ENCODE data around the gene NPBWR2. TPM values are rescaled to one million over a fixed set of nuclear protein-coding genes. Genes with fewer than 3 reads are reported as not detected.

Gene NPBWR2
- total and polyA plus RNA-seq, 9 of the 15 experiments (the other 6 are each of a cell fraction or from before 2014, with no cell fraction given), result not detected

DNA sequence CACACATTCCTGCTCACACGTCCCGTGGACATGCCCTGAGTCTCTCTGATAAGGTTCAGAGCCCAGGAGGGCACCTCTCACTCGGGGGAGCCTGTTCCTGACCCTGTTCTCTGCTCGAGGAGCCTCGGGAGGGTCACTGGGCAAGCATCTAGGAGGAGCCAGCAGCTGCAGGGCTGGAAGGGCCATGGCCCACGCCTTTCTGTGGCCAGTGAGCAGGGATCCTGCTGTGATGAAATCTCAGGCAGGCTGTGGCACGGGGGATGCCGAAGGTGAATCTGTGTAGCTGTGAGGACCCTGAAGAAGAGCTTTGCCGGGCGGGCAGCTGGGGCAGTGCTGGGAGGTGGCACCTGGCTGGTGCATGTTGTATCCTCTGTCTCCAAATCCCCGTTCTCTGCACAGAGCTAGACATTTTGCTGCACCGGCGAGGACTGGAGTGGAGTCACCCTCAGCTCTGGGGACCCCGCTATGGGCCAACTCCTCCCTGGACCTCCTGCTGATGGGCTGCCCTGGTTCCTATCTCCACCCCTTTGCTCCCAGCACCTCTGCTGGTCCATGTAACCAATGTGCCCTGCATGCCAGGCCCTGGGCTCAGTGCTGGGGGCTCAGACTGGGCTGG, 7.1 kb upstream of the NPBWR2 start:
- ATAC-seq, result no peak
- CTCF ChIA-PET (ENCODE audit: low intra/inter-chr PET ratio), result no interaction called here
- no peak for FAIRE-seq
- TF ChIP-seq, protein P1, sequence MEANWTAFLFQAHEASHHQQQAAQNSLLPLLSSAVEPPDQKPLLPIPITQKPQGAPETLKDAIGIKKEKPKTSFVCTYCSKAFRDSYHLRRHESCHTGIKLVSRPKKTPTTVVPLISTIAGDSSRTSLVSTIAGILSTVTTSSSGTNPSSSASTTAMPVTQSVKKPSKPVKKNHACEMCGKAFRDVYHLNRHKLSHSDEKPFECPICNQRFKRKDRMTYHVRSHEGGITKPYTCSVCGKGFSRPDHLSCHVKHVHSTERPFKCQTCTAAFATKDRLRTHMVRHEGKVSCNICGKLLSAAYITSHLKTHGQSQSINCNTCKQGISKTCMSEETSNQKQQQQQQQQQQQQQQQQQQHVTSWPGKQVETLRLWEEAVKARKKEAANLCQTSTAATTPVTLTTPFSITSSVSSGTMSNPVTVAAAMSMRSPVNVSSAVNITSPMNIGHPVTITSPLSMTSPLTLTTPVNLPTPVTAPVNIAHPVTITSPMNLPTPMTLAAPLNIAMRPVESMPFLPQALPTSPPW (CRISPR knock-in tag; IDR thresholded peaks at IDR 0.05), result no peak
- TF ChIP-seq, protein P2, sequence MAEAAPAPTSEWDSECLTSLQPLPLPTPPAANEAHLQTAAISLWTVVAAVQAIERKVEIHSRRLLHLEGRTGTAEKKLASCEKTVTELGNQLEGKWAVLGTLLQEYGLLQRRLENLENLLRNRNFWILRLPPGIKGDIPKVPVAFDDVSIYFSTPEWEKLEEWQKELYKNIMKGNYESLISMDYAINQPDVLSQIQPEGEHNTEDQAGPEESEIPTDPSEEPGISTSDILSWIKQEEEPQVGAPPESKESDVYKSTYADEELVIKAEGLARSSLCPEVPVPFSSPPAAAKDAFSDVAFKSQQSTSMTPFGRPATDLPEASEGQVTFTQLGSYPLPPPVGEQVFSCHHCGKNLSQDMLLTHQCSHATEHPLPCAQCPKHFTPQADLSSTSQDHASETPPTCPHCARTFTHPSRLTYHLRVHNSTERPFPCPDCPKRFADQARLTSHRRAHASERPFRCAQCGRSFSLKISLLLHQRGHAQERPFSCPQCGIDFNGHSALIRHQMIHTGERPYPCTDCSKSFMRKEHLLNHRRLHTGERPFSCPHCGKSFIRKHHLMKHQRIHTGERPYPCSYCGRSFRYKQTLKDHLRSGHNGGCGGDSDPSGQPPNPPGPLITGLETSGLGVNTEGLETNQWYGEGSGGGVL (CRISPR knock-in tag; IDR thresholded peaks at IDR 0.05), result no peak
- TF ChIP-seq, protein P3, sequence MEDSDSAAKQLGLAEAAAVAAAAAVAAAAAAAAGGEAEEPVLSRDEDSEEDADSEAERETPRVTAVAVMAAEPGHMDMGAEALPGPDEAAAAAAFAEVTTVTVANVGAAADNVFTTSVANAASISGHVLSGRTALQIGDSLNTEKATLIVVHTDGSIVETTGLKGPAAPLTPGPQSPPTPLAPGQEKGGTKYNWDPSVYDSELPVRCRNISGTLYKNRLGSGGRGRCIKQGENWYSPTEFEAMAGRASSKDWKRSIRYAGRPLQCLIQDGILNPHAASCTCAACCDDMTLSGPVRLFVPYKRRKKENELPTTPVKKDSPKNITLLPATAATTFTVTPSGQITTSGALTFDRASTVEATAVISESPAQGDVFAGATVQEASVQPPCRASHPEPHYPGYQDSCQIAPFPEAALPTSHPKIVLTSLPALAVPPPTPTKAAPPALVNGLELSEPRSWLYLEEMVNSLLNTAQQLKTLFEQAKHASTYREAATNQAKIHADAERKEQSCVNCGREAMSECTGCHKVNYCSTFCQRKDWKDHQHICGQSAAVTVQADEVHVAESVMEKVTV (CRISPR knock-in tag; IDR thresholded peaks at IDR 0.05), result no peak
- TF ChIP-seq FOSL1 (tag; conservative IDR thresholded peaks at IDR 0.05) (no peak), GATAD2A (IDR thresholded peaks at IDR 0.05) (no peak), RAD51 (IDR thresholded peaks at IDR 0.05; ENCODE audit: borderline replicate concordance, low read depth) (no peak), ZNF316 (IDR thresholded peaks at IDR 0.05) (no peak), BCOR (IDR thresholded peaks at IDR 0.05) (no peak), ATF7 (IDR thresholded peaks at IDR 0.05) (no peak), FOXK2 (conservative IDR thresholded peaks at IDR 0.05 in 1 of 2, IDR thresholded peaks at IDR 0.05 in 1 of 2; ENCODE audit: low read depth in 2 of 2) (no peak), KAT7 (CRISPR knock-in tag; IDR thresholded peaks at IDR 0.05; ENCODE audit: borderline replicate concordance) (no peak)
- TF ChIP-seq, protein P4, sequence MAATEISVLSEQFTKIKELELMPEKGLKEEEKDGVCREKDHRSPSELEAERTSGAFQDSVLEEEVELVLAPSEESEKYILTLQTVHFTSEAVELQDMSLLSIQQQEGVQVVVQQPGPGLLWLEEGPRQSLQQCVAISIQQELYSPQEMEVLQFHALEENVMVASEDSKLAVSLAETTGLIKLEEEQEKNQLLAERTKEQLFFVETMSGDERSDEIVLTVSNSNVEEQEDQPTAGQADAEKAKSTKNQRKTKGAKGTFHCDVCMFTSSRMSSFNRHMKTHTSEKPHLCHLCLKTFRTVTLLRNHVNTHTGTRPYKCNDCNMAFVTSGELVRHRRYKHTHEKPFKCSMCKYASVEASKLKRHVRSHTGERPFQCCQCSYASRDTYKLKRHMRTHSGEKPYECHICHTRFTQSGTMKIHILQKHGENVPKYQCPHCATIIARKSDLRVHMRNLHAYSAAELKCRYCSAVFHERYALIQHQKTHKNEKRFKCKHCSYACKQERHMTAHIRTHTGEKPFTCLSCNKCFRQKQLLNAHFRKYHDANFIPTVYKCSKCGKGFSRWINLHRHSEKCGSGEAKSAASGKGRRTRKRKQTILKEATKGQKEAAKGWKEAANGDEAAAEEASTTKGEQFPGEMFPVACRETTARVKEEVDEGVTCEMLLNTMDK (IDR thresholded peaks at IDR 0.05; ENCODE audit: borderline replicate concordance, insufficient read depth, low read depth, low read length, poor library complexity, severe bottlenecking), result no peak
- TF ChIP-seq, protein P5, sequence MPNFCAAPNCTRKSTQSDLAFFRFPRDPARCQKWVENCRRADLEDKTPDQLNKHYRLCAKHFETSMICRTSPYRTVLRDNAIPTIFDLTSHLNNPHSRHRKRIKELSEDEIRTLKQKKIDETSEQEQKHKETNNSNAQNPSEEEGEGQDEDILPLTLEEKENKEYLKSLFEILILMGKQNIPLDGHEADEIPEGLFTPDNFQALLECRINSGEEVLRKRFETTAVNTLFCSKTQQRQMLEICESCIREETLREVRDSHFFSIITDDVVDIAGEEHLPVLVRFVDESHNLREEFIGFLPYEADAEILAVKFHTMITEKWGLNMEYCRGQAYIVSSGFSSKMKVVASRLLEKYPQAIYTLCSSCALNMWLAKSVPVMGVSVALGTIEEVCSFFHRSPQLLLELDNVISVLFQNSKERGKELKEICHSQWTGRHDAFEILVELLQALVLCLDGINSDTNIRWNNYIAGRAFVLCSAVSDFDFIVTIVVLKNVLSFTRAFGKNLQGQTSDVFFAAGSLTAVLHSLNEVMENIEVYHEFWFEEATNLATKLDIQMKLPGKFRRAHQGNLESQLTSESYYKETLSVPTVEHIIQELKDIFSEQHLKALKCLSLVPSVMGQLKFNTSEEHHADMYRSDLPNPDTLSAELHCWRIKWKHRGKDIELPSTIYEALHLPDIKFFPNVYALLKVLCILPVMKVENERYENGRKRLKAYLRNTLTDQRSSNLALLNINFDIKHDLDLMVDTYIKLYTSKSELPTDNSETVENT (CRISPR knock-in tag; IDR thresholded peaks at IDR 0.05), result no peak

More for the DNA sequence above, 7.1 kb upstream of the NPBWR2 start:
- H3K4me2 ChIP-seq (ENCODE audit: insufficient read depth, low read length), result no peak overlapping the region
- no peak for DNase-seq (ENCODE audit: extremely low read depth in 1 of 4, low spot score in 3 of 4)
- peaks cover 25 to 58% of the 10 kb centered on the region in 2 experiments; a peak in 4 of 5 replicates for H3K27me3 ChIP-seq (ENCODE audit: control insufficient read depth in 2 of 2, insufficient read depth in 2 of 2, low read length in 2 of 2)
- H2AFZ ChIP-seq (ENCODE audit: low read depth, low read length), result no peak overlapping the region
- intact Hi-C loops (cut with micrococcal nuclease), result no loop called here
- no peaks in the 10 kb centered on the region for H3K9me3 ChIP-seq (replicated peaks; ENCODE audit: control insufficient read depth, insufficient read depth, low read depth, low read length)
- peaks cover 16% of the 10 kb centered on the region for H4K20me1 ChIP-seq (replicated peaks; ENCODE audit: control insufficient read depth, insufficient read depth, low read length)
- peaks cover 0 to 20% of the 10 kb centered on the region in 2 experiments; a peak in 1 of 5 replicates for H3K4me1 ChIP-seq (replicated peaks in 1 of 2; ENCODE audit: control insufficient read depth in 2 of 2, insufficient read depth in 2 of 2, low read length in 2 of 2)
- in situ Hi-C loops (cut with MboI), result no loop called here
- POLR2A ChIA-PET, result interaction anchor here (1.4 kb wide), 1 partner anchor 14 kb away, joined by 4 read pairs; no protein-coding TSS in a partner anchor
- H3K36me3 ChIP-seq (ENCODE audit: control insufficient read depth, insufficient read depth, low read length), result no peaks in the 10 kb centered on the region
- H3K27ac ChIP-seq (ENCODE audit: extremely low read depth, low read depth, low read length), result no peak overlapping the region
- H3K79me2 ChIP-seq (ENCODE audit: control insufficient read depth, insufficient read depth, low read length), result no peaks in the 10 kb centered on the region
- no peak overlapping the region for H3K4me3 ChIP-seq
- H3K9me1 ChIP-seq (ENCODE audit: control insufficient read depth, insufficient read depth, low read length), result no peaks in the 10 kb centered on the region
- no TSS peak for BruUV-seq (replicated peaks)
- 7% methylated on average over 14 of the region's 14 CpGs for WGBS (ENCODE audit: insufficient coverage, low coverage, missing lambda C conversion rate)
- no peak overlapping the region for H3K9ac ChIP-seq (ENCODE audit: insufficient read depth in 1 of 2, low read depth in 2 of 2, low read length in 2 of 2)
